ENCODE results near the gene TEKT2.

TEKT2 gene

GRCh38 chr1:36083635-36084496 is at the start of gene TEKT2 (continued):
- TF ChIP-seq ZNF16 (tag by site-specific recombination; IDR thresholded peaks at IDR 0.05; ENCODE audit: low read depth) (no peak), ZBTB49 (tag by site-specific recombination; IDR thresholded peaks at IDR 0.05; ENCODE audit: low read depth) (no peak), ZBTB17 (tag by site-specific recombination; IDR thresholded peaks at IDR 0.05) (no peak), SP3 (tag by site-specific recombination; IDR thresholded peaks at IDR 0.05) (peak; percentile 45)

GRCh38 chr1:36034692-36035091 is 49.2 kb upstream of the TEKT2 start:
- no peak overlapping the region for H3K4me3 ChIP-seq (ENCODE audit: low read depth, low read length)
- no peak overlapping the region for H3K27ac ChIP-seq (ENCODE audit: extremely low read depth, low read depth, low read length)
- peaks cover 23 to 28% of the 10 kb centered on the region in 2 experiments for H3K36me3 ChIP-seq (ENCODE audit: control insufficient read depth in 2 of 2, insufficient read depth in 1 of 2, low read length in 2 of 2)
- CTCF ChIA-PET: no interaction called here
- TF ChIP-seq ZNF26 (tag by site-specific recombination; IDR thresholded peaks at IDR 0.05): no peak
- TF ChIP-seq ZNF704 (tag by site-specific recombination; IDR thresholded peaks at IDR 0.05): no peak
- 0 out of 2 replicates have a peak, but pooled peaks have one; percentile 22 for TF ChIP-seq ZBTB17 (tag by site-specific recombination; IDR thresholded peaks at IDR 0.05)
- TF ChIP-seq ZNF610 (tag by site-specific recombination; IDR thresholded peaks at IDR 0.05; ENCODE audit: borderline replicate concordance): no peak
- H3K9me3 ChIP-seq (ENCODE audit: control insufficient read depth, insufficient read depth, low read depth, low read length): no peaks in the 10 kb centered on the region
- POLR2A ChIA-PET: no interaction called here
- H3K4me1 ChIP-seq (ENCODE audit: control insufficient read depth, insufficient read depth, low read length): no peaks in the 10 kb centered on the region

GRCh38 chr1:36035154-36035553 is 48.7 kb upstream of the TEKT2 start:
- H3K4me3 ChIP-seq (ENCODE audit: low read depth, low read length): no peak overlapping the region
- H3K9me3 ChIP-seq (ENCODE audit: control insufficient read depth, insufficient read depth, low read depth, low read length): no peaks in the 10 kb centered on the region
- H3K36me3 ChIP-seq (ENCODE audit: control insufficient read depth in 2 of 2, insufficient read depth in 1 of 2, low read length in 2 of 2): peaks cover 26 to 32% of the 10 kb centered on the region in 2 experiments
- no peaks in the 10 kb centered on the region for H3K4me1 ChIP-seq (ENCODE audit: control insufficient read depth, insufficient read depth, low read length)
- no peak overlapping the region for H3K27ac ChIP-seq (ENCODE audit: extremely low read depth, low read depth, low read length)
- POLR2A ChIA-PET: no interaction called here
- TF ChIP-seq ZNF623 (tag by site-specific recombination; IDR thresholded peaks at IDR 0.05) (no peak), REPIN1 (tag by site-specific recombination; IDR thresholded peaks at IDR 0.05; ENCODE audit: low read depth) (no peak), ZNF121 (tag by site-specific recombination; IDR thresholded peaks at IDR 0.05) (0 out of 2 replicates have a peak, but pooled peaks have one; percentile 40)
- CTCF ChIA-PET: no interaction called here

- Histone ChIP-seq H3K27ac (ENCODE audit: extremely low read depth, low read depth, low read length) (no peak overlapping the region), H3K9me3 (ENCODE audit: control insufficient read depth, insufficient read depth, low read depth, low read length) (no peaks in the 10 kb centered on the region), H3K4me1 (ENCODE audit: control insufficient read depth, insufficient read depth, low read length) (no peaks in the 10 kb centered on the region), H3K36me3 (ENCODE audit: control insufficient read depth in 2 of 2, insufficient read depth in 1 of 2, low read length in 2 of 2) (peaks cover 44 to 51% of the 10 kb centered on the region in 2 experiments), H3K4me3 (ENCODE audit: low read depth, low read length) (no peak overlapping the region)
- ChIA-PET CTCF (no interaction called here), POLR2A (no interaction called here)
- no peak for TF ChIP-seq ZNF354C (tag by site-specific recombination; IDR thresholded peaks at IDR 0.05; ENCODE audit: borderline replicate concordance, low read depth)
- no peak for TF ChIP-seq ZFP37 (tag by site-specific recombination; IDR thresholded peaks at IDR 0.05)
- TF ChIP-seq ZNF280C (tag by site-specific recombination; IDR thresholded peaks at IDR 0.05): no peak
- no peak for TF ChIP-seq PBX3 (CRISPR knock-in tag; IDR thresholded peaks at IDR 0.05)
- TF ChIP-seq ZNF600 (tag by site-specific recombination; IDR thresholded peaks at IDR 0.05): no peak
- TF ChIP-seq CTCF (tag by site-specific recombination; IDR thresholded peaks at IDR 0.05): no peak
- no peak for TF ChIP-seq SCRT2 (tag by site-specific recombination; IDR thresholded peaks at IDR 0.05)
- TF ChIP-seq ZNF548 (tag by site-specific recombination; IDR thresholded peaks at IDR 0.05): no peak
Observed at GRCh38 chr1:36040238-36040637, 43.7 kb upstream of the TEKT2 start.

Measured in HEK293 (cell line).